Measurements from ENCODE around the gene ARHGAP44. TPM values are rescaled to one million over a fixed set of nuclear protein-coding genes. Genes with fewer than 3 reads are reported as not detected.

Gene ARHGAP44
- total and polyA plus RNA-seq, 2 experiments from 2014 or later, result 4.6 to 5.4 TPM

DNA sequence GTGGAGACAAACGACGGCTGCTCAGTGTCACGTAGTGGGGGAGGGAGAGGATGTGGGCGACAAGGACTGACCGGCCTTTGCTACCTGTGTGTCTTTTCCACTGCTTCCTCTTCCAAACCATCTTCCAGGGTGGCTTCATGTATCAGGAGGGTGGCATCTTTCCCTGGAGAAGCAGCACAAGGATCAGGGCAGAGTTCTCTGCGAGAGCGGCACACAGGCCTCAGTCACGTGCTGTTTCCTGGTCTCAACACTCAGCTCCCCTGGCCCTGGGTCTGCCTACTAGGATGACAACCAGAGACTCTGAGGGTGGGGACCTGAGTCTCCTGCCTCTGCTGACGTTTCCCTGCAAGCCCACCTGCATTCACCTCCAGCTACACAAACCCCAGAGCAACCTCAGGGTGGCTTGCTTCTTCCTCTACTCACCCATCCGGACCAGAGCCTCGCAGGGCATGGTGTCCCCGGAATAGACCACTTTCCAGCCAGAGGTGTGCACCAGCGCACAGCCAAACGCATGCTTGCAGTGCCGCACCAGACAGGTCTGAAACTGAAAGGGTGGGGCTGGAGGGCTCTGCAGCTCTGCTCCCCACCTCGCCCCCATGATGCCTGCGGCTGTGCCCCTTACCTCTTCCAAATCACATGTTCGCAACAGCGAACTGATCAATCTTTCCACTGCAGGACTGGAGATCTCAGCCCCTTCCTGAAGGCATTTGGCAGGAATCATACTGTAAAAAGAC lies 205.2 kb downstream of the ARHGAP44 start:
- no peaks in the 10 kb centered on the region for H3K4me1 ChIP-seq (ENCODE audit: insufficient read depth)
- H3K36me3 ChIP-seq (replicated peaks; ENCODE audit: insufficient read depth, low read depth), result no peaks in the 10 kb centered on the region
- no peak for DNase-seq (ENCODE audit: low spot score)
- WGBS (ENCODE audit: low lambda C conversion rate, missing lambda C conversion rate), result 88% methylated on average over 19 of the region's 19 CpGs
- no peak overlapping the region for H2AFZ ChIP-seq
- no peak overlapping the region for H3K4me2 ChIP-seq
- no peaks in the 10 kb centered on the region for H3K9me2 ChIP-seq (replicated peaks; ENCODE audit: insufficient read depth)
- no peaks in the 10 kb centered on the region for H3K9me3 ChIP-seq (ENCODE audit: low read depth)
- no peak for TF ChIP-seq EZH2phosphoT487 (IDR thresholded peaks at IDR 0.05; ENCODE audit: low read depth, severe bottlenecking, unreplicated experiment)
- TF ChIP-seq, protein P1, sequence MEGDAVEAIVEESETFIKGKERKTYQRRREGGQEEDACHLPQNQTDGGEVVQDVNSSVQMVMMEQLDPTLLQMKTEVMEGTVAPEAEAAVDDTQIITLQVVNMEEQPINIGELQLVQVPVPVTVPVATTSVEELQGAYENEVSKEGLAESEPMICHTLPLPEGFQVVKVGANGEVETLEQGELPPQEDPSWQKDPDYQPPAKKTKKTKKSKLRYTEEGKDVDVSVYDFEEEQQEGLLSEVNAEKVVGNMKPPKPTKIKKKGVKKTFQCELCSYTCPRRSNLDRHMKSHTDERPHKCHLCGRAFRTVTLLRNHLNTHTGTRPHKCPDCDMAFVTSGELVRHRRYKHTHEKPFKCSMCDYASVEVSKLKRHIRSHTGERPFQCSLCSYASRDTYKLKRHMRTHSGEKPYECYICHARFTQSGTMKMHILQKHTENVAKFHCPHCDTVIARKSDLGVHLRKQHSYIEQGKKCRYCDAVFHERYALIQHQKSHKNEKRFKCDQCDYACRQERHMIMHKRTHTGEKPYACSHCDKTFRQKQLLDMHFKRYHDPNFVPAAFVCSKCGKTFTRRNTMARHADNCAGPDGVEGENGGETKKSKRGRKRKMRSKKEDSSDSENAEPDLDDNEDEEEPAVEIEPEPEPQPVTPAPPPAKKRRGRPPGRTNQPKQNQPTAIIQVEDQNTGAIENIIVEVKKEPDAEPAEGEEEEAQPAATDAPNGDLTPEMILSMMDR (IDR thresholded peaks at IDR 0.05; ENCODE audit: poor library complexity), result no peak
- TF ChIP-seq EZH2 (IDR thresholded peaks at IDR 0.05; ENCODE audit: borderline replicate concordance), result no peak
- H3K79me2 ChIP-seq, result no peaks in the 10 kb centered on the region
- H3K27me3 ChIP-seq, result no peaks in the 10 kb centered on the region
- H3K27ac ChIP-seq, result no peak overlapping the region
- H4K20me1 ChIP-seq (ENCODE audit: insufficient read depth, poor library complexity, severe bottlenecking), result no peaks in the 10 kb centered on the region
- no peak overlapping the region for H3K4me3 ChIP-seq

- Histone ChIP-seq H3K27me3 (no peaks in the 10 kb centered on the region), H3K4me1 (ENCODE audit: insufficient read depth) (no peaks in the 10 kb centered on the region), H3K36me3 (replicated peaks; ENCODE audit: insufficient read depth, low read depth) (no peaks in the 10 kb centered on the region), H3K27ac (no peak overlapping the region), H3K79me2 (no peaks in the 10 kb centered on the region), H3K4me3 (no peak overlapping the region), H3K9me3 (ENCODE audit: low read depth) (no peaks in the 10 kb centered on the region), H3K4me2 (no peak overlapping the region), H3K9me2 (replicated peaks; ENCODE audit: insufficient read depth) (no peaks in the 10 kb centered on the region), H4K20me1 (ENCODE audit: insufficient read depth, poor library complexity, severe bottlenecking) (no peaks in the 10 kb centered on the region), H2AFZ (no peak overlapping the region)
- WGBS (ENCODE audit: low lambda C conversion rate, missing lambda C conversion rate), result 90% methylated on average over 11 of the region's 11 CpGs
- no peak for DNase-seq (ENCODE audit: low spot score)
- TF ChIP-seq EZH2phosphoT487 (IDR thresholded peaks at IDR 0.05; ENCODE audit: low read depth, severe bottlenecking, unreplicated experiment) (no peak), EZH2 (IDR thresholded peaks at IDR 0.05; ENCODE audit: borderline replicate concordance) (no peak)
- TF ChIP-seq, protein P1 (IDR thresholded peaks at IDR 0.05; ENCODE audit: poor library complexity), result no peak
Measured at GRCh38 chr17:12995106-12995895, 206.0 kb downstream of the ARHGAP44 start.

DNA sequence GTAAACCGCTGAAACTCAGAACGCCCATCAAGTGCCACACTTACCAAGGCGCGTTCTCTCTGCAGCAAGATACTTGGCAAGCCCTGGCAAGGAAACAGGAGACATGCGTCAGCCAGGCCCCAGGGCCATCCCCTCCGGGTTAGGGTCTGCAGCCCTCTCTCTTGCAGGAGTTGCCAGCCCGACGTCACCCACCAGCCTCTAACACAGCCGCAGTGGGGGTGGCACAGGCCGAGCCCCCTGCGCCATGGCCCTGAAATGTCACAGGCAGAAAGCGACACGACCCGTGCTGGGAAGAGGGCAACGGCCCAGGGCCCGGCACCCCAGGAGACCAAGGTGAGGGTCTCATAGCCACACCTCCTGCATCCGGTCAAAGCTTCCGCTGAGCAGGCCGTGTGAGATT lies 206.6 kb downstream of the ARHGAP44 start:
- Histone ChIP-seq H3K4me2 (no peak overlapping the region), H3K4me3 (no peak overlapping the region), H3K36me3 (replicated peaks; ENCODE audit: insufficient read depth, low read depth) (no peaks in the 10 kb centered on the region), H3K9me2 (replicated peaks; ENCODE audit: insufficient read depth) (no peaks in the 10 kb centered on the region), H2AFZ (no peak overlapping the region), H4K20me1 (ENCODE audit: insufficient read depth, poor library complexity, severe bottlenecking) (no peaks in the 10 kb centered on the region), H3K27me3 (no peaks in the 10 kb centered on the region), H3K9me3 (ENCODE audit: low read depth) (no peaks in the 10 kb centered on the region), H3K4me1 (ENCODE audit: insufficient read depth) (no peaks in the 10 kb centered on the region), H3K27ac (no peak overlapping the region), H3K79me2 (no peaks in the 10 kb centered on the region)
- 94% methylated on average over 19 of the region's 19 CpGs for whole genome bisulfite sequencing (ENCODE audit: low lambda C conversion rate, missing lambda C conversion rate)
- no peak for DNase-seq (ENCODE audit: low spot score)
- TF ChIP-seq, protein P1 (IDR thresholded peaks at IDR 0.05; ENCODE audit: poor library complexity), result no peak
- no peak for TF ChIP-seq EZH2 (IDR thresholded peaks at IDR 0.05; ENCODE audit: borderline replicate concordance)
